Activated CD8-positive, alpha-beta memory T cell treated with anti-CD3 and anti-CD28 coated beads for 36 hours (primary cell): ENCODE measurements around the gene CENPO. TPM values are rescaled to one million over a fixed set of nuclear protein-coding genes. Genes with fewer than 3 reads are reported as not detected.

Experiments used
- CTCF ChIA-PET: fragments of 350-600 bp; sonication (Branson Sonifier 250); formaldehyde crosslinking; loops from one replicate; lab custom pipeline; 2021; ENCODE audit warnings: antibody characterized with exemption; lab: Charles Lee
- POLR2A ChIA-PET: fragments of 350-600 bp; sonication (Branson Sonifier 250); formaldehyde crosslinking; loops from one replicate; lab custom pipeline; 2021; ENCODE audit warnings: antibody characterized with exemption; lab: Charles Lee
- total RNA-seq, 2 experiments: library from RNA; stranded (reverse); gene quantifications; one replicate each; pipeline ENCODE4 v1.2.3, GENCODE V29; 2021

The CENPO gene, protein sequence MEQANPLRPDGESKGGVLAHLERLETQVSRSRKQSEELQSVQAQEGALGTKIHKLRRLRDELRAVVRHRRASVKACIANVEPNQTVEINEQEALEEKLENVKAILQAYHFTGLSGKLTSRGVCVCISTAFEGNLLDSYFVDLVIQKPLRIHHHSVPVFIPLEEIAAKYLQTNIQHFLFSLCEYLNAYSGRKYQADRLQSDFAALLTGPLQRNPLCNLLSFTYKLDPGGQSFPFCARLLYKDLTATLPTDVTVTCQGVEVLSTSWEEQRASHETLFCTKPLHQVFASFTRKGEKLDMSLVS
- 10 to 100 TPM; 47.5 to 49.6 TPM for total RNA-seq

DNA sequence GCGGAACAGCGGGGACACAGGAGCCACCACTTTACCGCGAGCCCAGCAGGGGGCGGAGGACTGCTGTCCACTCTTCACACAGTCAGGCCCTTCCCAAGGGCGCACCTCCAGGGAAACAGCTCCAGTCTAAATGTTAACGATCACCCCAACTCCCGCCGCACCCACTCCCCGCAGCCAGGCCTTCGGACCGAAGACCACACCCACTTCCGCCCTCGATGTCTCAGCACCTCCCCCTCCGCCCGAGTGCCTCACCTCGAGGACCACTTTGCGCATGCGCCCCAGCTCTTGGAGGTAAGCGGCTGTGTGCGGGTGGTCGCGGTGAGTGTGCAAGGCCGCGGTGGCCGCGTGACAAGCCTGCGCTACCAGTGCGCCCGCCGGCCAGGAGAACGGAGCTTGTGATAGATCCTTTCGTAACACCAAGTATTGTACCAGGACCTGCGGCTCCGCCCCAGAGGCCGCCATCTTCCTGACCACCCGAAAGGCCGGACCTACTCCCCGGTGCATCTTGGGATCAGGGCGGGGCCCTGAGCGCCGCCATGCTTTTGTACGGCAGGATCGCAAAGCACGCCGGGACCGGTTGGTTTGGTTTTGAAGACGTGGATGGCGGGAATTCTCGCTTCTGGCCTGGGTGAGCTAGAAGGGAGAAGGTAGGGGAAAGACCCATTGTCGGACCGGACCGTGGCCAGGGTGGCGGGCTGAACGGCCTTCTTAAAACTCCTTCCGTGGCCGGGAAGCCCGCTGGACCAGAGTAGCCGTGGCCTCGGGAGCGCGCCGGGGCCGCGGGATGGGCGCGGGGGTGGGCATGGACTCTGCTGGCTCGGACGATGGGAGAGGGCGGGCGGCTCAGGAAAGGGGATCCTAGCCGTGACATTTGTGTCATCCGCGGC, at the start of gene CENPO, which contains the start of gene PTRHD1:
TSS of gene CENPO (plus strand) at position 552 of the 887 bp plus-strand sequence. CDS start 495 bp downstream, outside the sequence.
TSS of gene PTRHD1 (minus strand) at position 518 of the 887 bp plus-strand sequence. CDS start at position 504, 14 bp downstream.
- POLR2A ChIA-PET = interaction anchor here (0.8 kb wide), 1 partner anchor 134 kb away, joined by 3 read pairs; no protein-coding TSS in a partner anchor
- CTCF ChIA-PET = interaction anchor here (0.9 to 1.5 kb wide), 3 partner anchors 34 to 358 kb away, joined by 3 to 10 read pairs (median 4); partner anchors contain the start of gene NCOA1

DNA sequence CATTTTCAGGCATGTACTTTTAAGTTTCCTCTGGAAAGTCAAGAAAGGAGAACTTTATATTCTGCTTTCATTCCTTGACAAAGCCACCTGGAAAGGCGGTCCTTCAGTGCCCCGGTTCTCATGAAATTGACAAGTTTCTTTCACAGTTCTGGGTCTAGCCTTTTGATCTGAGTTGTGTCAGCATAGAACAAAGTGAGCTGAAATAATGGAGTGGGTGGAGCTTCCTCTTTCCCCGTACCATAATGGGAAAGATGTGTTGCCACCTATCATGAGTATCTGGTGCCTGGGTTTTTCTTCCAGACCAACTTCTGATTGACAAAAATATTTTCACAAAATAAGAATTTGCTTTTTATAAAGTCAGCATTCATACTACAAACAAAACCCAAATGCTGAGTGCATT, 49.3 kb upstream of the CENPO start:
- CTCF ChIA-PET = no interaction called here
- POLR2A ChIA-PET = no interaction called here

DNA sequence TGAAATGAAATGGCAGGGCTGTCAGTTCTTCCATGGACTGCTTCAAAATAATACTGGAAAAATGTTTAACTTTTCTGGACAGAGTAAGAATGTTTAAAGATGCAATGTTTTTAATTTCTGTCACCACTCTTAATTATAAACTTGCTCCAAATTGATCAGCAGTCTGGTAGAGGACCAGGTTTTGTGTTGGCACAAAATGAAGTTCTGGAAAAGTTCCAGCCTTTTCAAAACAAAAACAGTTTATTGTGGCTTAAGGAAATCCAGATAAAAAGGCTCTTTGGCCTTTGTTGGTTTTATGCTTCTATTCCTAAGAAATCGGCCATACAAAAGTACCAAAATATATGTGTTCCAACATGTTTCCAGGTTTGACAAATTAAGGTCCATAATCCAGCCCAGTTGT, 48.9 kb upstream of the CENPO start:
- POLR2A ChIA-PET = no interaction called here
- CTCF ChIA-PET = interaction anchor here (0.7 kb wide), 1 partner anchor 47 kb away, joined by 3 read pairs; no protein-coding TSS in a partner anchor

DNA sequence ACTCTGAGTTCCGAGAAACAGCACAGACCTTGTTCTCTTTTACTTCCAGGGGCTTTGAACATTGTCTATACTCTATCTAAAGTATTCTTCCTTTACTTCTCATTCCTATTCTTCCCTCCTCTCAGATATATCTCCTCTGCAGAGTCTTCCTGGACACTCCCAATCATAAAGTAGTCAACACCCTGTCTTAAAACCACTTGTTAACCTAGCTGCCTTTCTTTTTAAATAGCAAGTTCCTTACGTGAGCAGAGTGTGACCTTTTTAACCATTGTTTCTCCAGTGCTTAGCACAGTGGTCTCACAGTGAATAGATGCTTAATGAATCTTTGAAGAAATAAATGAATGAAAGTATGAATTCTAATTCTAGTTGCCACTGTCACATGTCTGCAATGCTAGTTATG, 47.4 kb upstream of the CENPO start:
- POLR2A ChIA-PET = interaction anchor here (0.5 kb wide), 1 partner anchor 65 kb away, joined by 3 read pairs; no protein-coding TSS in a partner anchor
- CTCF ChIA-PET = no interaction called here

DNA sequence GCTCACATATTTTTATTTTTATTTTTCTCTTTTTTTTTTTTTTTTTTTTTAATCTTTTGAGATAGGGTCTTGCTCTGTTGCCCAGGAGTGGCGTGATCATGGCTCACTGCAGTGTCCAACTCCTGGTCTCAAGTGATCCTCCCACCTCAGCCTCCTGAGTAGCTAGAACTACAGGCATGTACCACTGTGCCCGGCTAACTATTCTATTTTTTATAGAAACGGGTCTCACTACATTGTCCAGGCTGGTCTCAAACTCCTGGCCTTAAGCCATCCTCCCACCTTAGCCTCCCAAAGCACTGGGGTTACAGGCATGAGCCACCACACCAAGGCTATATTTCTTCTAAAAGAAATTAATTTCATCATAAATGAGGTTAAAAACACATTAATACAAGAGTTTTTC, 45.9 kb upstream of the CENPO start:
- CTCF ChIA-PET = interaction anchor here (0.7 kb wide), 2 partner anchors 31 to 574 kb away, joined by 3 to 6 read pairs; no protein-coding TSS in a partner anchor
- POLR2A ChIA-PET = no interaction called here

DNA sequence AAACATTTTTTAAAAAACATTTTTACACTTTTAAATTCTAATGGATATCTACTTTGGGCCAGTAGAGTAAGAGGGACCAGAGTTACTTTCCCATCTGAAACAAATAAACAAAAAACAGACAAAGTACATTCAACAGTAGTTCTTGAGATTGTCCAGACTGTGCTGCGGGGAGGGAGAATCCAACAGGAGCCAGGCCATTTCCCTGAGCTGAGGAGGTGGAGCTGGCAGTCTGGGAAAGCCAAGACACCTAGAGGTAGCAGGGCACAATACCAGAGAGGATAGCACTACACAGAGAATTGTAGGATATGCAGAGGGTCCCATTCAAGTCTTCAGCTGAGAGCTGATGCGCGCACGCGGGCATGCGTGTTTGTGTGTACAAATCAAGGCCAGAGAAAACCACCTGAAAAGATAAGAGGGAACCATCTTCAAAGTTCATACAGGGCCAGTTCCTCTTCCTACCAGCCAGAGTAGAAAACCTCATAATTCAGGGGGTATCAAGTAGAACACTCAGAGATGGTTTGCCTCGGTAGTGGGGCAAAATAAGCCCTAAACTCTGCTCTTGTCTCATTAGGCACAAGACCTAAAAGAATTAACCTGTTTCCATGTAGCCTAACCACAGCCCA, 44.0 kb upstream of the CENPO start:
- ChIA-PET POLR2A (no interaction called here), CTCF (no interaction called here)

DNA sequence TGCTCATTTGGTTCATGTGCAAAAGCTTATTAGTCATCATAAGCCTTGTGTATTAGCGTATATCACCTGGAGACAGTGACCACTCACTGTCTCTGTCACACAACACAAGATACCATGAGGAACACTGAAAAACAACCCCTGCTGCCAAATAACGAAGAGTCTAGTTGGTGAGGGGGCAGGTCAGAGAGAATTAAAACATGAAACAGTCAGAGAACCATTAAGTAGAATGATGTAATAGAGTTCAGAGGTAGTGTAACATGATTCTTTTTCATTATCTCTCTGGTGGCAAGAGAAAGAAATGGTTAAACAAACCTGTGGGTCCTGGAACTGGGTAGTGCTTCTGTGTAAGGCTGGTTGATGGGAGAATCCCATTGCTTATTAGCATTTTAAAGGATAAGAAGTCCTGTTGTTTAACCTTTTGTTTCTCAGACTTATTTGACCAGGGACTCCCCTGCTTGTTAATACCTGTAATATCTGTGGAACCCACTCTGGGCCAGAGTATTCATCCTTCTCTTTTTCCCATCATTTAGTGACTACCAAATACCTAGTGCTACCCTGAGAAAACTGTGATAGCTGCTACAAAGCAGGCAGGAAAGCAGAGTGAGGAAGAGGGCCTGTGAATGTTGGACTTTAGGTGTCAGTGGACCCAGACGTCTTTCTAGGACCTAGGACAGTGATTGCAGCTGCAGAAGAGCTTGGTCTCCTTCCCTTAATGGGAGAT, 38.1 kb upstream of the CENPO start:
- POLR2A ChIA-PET = no interaction called here

DNA sequence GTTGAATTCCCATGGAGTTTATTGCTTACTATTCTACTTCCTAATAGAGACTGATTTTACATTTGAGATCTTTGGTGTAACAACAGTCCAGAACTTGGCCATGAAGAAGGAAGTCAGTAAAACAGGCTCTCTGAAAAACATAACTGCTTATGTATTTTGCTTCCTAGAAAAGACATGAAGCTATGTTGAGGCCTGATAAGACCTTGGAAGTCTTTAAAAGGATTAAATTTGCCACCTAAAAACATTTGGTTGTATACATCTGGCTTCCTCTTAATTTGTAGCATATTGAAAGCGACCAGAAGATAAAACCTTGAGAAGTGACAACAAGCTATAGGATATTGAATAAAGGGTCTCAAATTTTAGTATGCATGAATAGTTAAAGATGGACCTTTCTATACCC, 36.4 kb upstream of the CENPO start:
- POLR2A ChIA-PET = no interaction called here
- CTCF ChIA-PET = no interaction called here

More for the DNA sequence above, 38.1 kb upstream of the CENPO start:
- CTCF ChIA-PET = no interaction called here

DNA sequence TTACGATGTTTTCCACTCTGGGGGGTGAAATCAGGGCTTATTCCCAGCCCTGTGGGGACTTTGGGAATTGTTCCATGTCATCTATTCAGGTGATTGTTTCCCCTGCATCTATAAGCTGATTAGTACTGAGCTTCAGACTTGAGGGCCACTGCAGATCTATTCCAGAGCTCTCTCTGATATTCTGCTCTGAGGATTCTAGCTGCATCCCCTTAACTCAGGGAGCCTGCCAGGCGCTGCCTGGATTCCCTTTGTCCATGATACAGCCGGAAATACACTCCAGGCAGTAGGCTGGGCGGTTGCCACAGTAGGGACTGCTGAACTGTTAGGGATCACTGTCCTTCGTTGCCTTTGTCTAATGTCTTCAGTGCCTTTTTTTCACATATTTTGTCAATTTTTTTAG, 31.4 kb upstream of the CENPO start:
- ChIA-PET POLR2A (no interaction called here), CTCF (no interaction called here)

DNA sequence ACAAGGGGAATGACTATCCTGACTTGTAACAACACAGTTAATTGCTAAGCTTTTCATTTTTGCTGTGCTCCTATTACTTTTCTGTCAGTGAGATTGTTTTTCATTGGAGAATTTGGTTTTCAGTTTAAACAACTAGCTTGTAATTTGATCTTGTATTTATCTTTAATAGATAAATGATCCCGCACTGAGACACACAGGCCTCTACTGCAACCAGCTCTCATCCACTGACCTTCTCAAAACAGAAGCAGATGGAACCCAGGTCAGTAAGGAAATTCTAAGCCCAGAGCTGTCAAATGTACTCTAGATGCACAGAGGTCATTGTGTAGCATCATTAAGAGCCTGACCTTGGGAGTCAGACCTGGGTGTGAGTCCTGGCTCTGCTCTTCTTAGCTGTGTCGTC, 30.7 kb upstream of the CENPO start:
- CTCF ChIA-PET = no interaction called here
- POLR2A ChIA-PET = no interaction called here

DNA sequence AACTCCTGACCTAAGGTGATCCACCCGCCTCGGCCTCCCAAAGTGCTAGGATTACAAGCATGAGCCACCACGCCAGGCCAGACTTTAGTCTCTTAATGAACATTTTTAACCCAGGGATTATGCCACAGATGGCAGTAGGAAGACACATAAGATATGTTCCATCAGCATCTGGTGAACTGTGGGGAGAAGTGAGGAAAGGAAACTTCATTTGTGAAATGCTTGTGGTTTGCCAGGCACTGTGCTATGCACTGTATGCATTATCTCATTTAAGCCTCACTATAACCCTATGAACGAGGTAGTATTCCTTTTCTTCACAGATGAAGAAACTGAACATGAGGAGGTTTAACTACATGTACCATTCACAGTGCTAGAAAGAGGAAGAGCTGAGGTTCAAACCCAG, 29.4 kb upstream of the CENPO start:
- ChIA-PET POLR2A (no interaction called here), CTCF (no interaction called here)

DNA sequence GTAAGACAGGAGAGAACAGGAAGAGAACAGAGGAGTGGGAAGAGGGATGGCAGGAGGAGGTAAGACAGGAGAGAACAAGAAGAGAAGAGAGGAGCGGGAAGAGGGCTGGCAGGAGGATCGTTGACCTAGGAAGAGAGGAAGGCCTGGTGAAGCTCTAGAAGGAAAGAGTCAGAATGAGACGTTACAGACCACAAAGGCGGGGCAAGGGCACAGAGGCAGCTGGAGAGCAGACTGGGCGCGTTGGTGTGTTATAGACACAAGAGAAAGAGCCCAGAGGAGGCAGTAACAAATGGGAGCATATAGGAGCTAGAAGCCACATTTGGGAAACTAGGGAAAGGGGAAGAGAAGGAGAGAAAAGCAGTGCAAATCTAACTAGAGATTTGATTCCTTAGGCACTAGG, 26.6 kb upstream of the CENPO start:
- ChIA-PET CTCF (no interaction called here), POLR2A (no interaction called here)

DNA sequence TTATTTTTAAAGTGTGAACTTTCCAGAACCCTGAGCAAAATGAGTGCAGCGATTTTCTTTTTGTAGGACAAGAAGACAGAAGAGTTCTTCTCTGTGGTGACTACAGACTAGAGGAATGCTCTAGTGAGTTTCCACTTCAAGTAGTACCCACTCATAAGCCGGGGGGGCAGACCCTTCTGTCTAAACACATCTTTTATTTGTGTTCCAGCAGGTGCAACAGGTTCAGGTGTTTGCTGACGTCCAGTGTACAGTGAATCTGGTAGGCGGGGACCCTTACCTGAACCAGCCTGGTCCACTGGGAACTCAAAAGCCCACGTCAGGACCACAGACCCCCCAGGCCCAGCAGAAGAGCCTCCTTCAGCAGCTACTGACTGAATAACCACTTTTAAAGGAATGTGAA, 25.2 kb upstream of the CENPO start:
- CTCF ChIA-PET = interaction anchor here (0.7 kb wide), 1 partner anchor 313 kb away, joined by 5 read pairs; no protein-coding TSS in a partner anchor
- POLR2A ChIA-PET = no interaction called here

DNA sequence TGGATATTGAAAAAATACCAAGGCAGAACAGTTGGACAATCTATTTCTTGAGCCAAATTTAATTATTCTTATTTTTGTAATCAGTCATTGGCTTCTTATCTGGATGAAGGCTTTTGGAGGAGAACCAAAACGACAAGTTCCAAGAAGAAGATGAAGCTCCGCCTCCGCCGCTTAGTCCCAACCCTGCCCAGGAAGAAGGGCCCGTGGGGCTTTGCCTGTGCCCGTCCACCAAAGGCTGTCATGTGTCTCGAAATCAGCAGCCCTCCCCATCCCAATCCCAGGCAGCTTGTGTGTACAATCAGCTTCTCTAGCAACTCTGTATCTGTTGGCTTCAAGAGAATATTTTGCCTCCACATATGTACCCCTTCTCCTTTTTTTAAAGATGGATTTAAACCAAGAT, 24.6 kb upstream of the CENPO start:
- ChIA-PET CTCF (interaction anchor here (0.7 kb wide), 1 partner anchor 314 kb away, joined by 5 read pairs; no protein-coding TSS in a partner anchor), POLR2A (no interaction called here)

DNA sequence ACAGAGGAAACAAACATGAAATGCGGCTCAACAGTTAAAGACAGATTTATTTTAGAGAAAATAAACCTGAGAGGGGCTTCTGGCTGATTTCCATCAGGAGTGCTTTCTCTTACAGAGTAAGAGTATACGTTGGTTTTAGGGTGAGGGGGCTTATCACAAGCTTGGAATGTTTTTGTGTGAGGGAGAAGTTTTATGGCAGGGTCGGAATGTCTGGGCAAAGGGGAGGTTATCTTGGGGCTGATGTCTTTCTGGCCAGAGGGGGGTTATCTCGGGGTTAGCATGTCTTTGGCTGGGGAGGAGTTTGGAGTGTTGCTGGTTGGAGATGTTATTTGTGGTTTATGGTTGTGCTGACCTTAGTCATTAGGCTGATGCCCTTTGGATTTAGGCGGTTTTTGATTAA, 22.2 kb upstream of the CENPO start:
- CTCF ChIA-PET = no interaction called here
- POLR2A ChIA-PET = no interaction called here

DNA sequence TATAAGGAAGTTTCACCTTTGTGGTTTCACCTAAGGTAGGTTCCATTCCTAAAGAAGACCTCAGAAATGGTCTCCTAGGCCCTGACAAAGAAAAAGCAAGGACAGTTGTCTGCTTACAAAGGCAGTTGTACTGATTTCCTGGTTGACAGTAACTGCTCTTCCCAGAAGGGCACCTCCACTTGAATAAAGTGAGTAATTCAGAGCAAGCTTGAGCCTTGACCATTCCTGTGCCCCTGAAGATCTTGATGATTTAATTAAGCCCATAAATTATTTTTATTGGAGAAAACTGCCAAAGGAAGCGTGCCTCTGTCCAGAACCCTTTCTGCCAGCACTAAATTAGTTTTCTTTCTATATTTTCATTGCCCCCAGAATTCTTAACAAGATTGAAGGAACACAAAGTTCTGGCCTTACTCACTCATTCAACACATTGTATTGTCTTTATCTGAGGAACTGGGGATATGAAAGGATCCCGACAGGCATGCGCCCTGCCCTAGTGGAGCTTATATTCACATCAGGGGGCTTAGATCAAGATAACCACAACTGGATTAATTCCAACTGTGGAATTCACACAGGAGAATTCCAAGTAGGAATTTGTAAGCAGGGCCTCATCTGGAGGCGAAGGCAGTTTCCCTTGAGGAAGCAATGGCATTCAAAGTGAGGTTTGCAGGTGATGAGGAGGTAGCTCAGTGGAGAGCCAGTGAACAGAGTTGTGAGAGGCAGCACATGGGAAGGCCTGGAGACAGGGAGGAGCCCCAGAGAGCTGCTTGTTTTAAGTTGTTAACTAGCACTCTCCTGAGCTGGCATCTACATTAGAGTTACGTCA, 21.2 kb upstream of the CENPO start:
- ChIA-PET POLR2A (no interaction called here), CTCF (no interaction called here)

DNA sequence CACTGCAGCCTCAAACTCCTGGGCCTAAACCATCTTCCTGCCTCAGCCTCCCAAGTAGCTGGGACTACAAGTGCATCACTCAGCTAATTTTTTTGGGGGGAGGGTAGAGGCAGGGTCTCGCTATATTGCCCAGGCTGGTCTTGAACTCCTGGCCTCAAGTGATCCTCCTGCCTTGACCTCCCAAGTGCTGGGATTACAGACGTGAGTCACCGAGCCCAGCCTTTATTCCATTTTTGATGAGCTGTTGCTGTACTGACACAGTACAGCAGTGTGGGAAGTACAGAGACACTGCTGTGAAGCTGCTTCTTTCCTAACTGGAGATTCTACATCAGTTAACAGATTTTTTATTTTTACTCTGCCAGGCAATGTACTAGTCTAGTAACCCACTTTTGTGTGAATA, 18.9 kb upstream of the CENPO start:
- CTCF ChIA-PET = no interaction called here
- POLR2A ChIA-PET = interaction anchor here (0.6 kb wide), 1 partner anchor 14 kb away, joined by 5 read pairs; no protein-coding TSS in a partner anchor

DNA sequence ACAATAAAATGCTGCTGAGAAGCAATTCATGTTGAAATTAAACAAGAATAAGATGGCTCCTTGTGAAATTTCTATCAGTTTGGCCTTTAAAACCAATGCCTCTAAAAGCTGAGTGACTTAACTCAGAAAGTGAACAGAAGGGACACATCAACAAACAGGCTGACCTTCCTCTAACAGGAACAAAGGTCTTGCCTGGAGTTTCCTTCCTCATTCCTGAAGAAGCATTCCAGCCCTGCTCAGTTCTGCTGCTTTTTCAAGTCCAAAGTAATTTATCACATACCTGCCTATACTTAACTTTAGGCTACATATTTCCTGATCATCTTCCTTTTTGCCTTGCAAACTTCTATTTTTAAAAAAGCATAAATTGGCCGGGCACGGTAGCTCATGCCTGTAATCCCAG, 14.1 kb upstream of the CENPO start:
- ChIA-PET CTCF (interaction anchor here (1.0 kb wide), 1 partner anchor 49 kb away, joined by 3 read pairs; no protein-coding TSS in a partner anchor), POLR2A (no interaction called here)
